GM18507 (cell line): ENCODE measurements around the gene SH3TC1.

ENCODE experiments used
- DNase-seq: peaks from one replicate; pipeline ENCODE4 v3.0.0; 2011; ENCODE audit warnings: low read depth; ENCODE audit not compliant: insufficient read length; ENCODE audit errors: extremely low spot score
- FAIRE-seq: peaks from 2 replicates; lab custom pipeline; 2011; peaks lifted over from hg19 to GRCh38; lab: Jason Lieb, UNC

Gene SH3TC1

GRCh38 chr4:8194306-8195242, 4.5 kb upstream of the SH3TC1 start:
- no peak for FAIRE-seq
- DNase-seq: no peak

DNA sequence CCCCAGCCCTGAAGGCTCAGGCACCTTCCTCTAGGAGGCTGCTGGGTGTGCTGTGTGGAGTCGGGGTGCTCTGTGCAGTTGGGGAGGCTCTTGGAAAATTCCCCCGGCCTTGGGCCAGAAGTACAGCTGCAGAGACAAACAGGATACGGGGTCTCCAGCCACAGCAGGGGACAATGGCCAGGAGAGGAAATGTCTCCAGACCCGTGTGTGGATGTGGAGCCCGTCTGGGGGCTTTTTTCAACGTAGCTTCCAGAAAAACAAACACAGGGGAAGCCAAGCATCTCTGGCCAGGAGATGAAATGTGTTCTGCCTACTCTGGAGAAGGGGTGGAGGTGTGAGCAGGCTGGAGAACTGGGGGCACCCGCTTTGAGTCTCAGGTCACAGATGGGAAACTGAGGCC, 3.7 kb upstream of the SH3TC1 start:
- DNase-seq (no peak), FAIRE-seq (no peak)

- DNase-seq (no peak), FAIRE-seq (no peak)
Observed at GRCh38 chr4:8195841-8196458, 3.1 kb upstream of the SH3TC1 start.

GRCh38 chr4:8197521-8197920, 1.6 kb upstream of the SH3TC1 start:
- FAIRE-seq (no peak), DNase-seq (no peak)

DNA sequence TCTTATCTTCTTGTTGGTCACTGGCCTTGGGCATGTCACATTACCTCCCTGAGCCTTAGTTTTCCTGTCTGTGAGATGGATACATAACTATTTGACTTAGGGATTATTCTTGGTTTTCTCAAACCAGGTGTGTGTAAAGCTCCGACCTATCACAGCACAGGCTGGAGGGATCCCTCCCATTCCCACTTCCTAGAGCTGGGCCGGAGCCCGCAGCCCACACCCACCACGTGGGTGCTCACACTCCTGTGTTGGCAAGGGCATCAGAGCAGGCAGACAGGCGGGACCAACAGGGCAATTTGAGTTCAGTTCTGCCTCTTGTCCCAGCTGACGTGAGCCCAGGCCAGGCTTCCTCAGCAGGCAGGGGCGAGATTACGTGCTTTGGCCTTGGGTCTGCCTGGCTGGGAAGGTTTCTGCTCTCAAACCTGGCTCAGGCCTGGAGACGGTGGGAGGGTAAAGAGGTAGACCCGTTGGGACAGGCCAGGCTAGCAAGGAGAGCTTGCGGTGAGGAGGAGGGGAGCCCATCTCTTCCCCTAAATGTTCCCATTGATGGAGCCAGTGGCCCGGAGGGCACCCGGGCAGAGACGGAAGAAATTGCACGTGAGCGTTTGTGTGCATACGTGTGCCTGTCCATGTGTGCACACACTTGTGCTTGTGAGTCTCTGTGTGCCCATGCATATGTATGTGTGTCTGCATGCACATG, 734 bp upstream of the SH3TC1 start:
- FAIRE-seq (no peak), DNase-seq (no peak)

DNA sequence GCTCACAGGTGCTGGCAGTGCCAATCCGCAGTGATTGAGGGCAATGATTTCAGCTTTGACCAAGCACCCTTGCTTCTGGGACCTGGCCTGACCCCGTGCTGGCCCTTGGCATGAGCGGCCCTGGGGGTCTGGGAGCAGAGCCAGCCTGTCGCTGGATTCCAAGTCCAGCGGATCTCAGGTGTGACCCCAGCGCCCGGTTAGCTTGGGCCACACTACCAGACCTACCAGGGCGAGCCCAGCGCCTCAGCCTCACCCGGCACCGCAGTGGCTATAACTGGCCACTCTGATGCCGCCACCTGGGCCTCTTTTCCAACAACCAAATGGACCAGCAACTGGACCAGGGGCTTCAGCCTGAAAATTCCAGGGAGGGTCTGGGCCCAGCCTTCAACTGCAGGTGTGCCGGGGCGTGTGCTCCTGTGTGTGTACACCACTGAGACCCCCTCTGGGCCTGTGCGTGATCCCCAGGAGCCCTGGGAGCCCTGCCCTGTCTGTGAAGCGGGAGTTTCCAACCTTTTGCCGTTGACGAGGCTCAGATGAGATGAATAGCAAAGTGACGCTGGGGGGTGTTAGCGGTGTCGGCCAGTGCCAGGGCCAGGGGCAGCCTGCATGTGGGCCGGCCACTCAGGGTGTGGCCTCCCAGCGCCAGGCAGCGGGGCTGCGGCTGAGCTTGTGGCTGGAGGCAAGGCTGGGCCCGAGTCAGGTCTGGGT, 658 bp downstream of the SH3TC1 start:
- FAIRE-seq: no peak
- DNase-seq: no peak

GRCh38 chr4:8200302-8200975, 1.3 kb downstream of the SH3TC1 start:
- DNase-seq: no peak
- peak; percentile 84 for FAIRE-seq

GRCh38 chr4:8201321-8201781, 2.3 kb downstream of the SH3TC1 start:
- DNase-seq (no peak), FAIRE-seq (peak; percentile 93)

- FAIRE-seq: no peak
- DNase-seq: no peak
Observed at GRCh38 chr4:8202108-8203051, 3.3 kb downstream of the SH3TC1 start.

DNA sequence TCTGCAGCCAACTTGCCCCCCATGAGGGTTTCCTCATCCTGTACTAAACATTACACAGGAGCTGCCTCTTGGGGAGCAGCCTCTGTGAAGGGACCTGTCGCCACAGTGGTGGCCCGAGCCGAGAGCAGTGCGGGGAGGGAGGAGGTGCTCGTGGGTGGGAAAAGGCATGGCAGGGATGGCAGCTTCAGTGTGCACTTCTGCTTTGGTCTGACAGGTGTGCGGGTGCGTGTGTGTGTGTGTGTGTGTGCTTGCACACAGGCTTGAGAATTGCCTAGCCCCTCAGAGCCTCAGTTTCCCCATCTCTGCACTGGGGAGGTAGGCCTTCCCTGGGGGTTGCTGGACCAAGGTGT, 3.9 kb downstream of the SH3TC1 start:
- peak; percentile 12 for FAIRE-seq
- no peak for DNase-seq

DNA sequence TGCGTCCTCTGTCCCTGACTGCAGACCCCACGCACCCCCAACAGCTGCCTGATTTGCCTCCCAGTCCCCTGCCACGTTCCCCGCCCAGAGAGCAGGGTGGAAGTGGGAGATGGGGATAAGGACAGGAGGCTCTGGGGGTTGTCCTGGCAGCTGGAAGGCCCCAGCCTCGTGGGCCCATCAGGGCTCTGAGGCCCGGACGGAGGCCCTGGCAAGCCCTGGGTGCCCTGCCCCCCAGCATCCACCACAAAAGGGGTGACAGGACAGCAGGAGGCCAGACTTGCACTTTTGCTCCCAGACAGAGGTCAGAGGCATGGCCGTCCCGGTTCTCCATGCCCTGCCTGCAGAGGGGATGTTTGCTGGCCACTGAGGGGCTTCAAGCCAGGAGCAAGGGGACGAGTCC, 4.7 kb downstream of the SH3TC1 start:
- FAIRE-seq (no peak), DNase-seq (no peak)

DNA sequence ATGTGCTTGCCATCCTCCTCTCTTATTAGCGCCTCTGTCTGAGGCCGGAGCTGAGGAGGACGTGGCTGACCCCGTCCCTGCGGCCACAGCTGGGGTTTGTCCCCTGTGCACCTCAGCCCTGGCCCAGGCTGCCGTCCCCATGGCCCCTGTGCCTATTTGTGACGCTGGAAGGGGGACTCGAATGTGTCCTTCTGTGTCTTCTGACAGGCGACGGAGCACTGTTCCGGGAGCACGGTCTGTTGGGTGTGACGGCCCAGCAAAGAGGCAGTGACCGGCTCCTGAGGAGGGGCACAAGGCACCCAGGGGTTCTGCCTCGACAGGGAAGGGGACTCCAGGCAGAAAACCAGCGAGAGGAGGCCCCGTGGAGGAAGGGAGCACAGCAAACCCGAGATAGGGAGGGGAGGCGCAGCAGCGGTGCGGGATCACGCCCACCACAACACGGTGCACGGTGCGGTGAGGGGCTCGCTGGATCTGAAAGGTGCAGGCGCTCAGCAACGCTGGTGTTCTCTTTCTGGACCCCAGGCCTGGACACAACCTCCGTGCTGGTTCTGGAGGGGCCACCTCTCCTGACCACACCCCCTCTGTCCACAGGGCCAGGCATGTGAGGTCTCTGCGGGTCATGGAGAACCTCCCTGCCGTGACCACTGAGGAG, 5.6 kb downstream of the SH3TC1 start:
- DNase-seq (no peak), FAIRE-seq (no peak)

DNA sequence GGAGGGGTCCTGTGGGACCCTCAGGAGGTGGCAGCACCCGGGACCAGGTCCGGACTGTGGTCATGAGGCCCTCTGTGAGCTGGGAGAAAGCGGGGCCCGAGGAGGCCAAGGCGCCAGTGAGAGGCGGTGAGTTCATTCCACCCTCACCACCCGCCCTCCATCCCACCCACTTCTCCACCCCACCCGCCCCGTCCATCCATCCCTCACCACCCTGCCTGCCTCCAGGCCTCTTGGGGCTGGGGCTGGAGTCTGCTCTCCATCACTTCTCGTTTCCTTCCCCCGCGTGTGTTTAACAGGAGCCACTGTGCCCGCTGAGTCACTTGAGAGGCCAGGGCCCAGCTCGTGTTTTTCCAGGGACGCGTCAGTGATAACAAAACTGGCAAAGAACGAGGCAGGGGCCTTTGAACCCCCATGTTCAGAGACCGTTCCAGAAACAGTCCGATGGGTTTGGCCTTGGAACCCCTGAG, 6.2 kb downstream of the SH3TC1 start:
- no peak for DNase-seq
- FAIRE-seq: no peak

DNA sequence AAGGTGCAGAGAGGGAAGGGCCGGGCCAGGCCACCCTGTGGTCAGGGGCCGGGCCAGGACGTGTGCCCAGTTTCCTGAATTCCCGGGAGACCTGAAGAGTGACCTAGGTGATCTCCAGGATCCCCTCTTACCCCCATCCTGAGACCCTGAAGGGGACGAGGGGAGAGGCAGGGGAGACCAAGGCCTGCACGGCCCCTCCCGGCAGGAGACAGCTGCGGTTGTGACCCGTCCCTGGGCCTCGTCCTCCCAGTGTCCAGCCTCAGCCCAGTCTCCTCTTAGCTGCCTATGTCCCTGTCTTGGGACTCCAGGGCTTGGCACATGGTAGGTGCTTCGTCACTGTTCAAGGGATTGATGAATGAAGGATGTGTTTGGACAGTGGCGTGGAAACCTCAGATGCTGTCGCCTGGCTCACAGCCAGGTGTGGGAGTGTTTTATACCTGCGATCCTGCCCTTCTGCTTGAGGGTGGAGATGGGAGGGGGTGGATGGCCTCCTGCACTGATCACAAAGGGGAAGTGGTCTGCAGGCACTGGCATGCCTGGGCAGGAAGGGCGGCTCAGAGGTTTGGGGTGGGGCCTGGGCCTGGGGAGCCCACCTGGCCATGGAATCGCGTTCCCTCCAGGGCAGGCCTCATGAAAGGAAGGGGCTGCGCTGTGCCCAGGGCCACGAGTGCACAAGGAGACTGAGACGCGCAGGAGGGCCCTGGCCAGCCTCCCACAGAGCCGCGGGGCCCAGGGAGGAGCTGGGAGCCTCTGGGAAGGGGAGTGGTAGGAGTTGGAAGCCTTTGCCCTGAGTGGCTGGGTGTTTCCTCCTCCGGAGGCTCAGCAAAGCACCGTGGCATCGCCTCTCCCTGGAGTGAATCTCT, 6.9 kb downstream of the SH3TC1 start:
- no peak for DNase-seq
- FAIRE-seq: peak; percentile 12

DNA sequence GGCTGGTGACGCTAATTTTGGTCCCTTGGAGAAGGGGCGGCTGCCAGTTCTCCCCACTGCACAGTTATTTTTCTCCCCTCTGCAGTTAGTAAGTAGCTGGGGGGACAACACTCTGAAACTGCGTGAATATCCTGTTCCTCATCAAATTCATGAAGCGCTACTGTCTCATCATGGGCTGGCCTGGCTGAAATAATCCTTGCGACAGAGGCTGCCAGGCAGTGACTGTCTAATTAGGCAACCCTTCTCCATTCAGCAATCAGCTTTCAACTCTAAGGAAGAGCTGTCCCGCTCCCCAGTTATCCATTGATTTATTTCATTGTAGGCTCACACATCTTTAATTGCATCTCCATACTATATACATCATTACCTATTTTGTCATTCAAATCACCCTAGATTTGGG, 8.2 kb downstream of the SH3TC1 start:
- no peak for DNase-seq

DNA sequence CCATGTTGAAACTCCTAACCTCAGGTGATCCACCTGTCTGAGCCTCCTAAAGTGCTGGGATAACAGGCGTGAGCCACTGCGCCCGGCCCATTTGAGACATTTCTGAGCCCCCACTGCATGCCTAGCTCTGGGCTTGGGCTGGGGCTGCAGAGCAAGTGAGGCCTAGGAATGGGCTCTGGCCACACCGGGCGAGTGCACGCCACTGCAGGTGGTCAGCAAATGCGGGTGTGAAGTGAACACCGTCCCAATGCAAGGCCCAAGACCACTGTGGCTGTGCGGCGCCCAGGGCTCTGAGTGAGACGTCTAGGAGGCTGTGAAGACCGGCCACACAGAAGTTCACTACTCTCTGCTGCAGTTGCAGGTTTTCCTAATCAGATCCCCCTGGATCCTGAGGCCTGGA, 9.5 kb downstream of the SH3TC1 start:
- DNase-seq (no peak), FAIRE-seq (no peak)

More for the DNA sequence above, 8.2 kb downstream of the SH3TC1 start:
- no peak for FAIRE-seq
